AG04449 (cell line): ENCODE measurements around the gene OR1D5.

Experiments used
- CTCF ChIA-PET: fragments of 350-600 bp; formaldehyde crosslinking; extraction: SDS; loops from one replicate; lab custom pipeline; 2021; ENCODE audit warnings: antibody characterized with exemption; lab: Yijun Ruan, JAX
- POLR2A ChIA-PET: fragments of 400-600, 350-600 bp; formaldehyde crosslinking; extraction: SDS; loops from one replicate; lab custom pipeline; 2020; ENCODE audit warnings: antibody characterized with exemption, inconsistent platforms; lab: Yijun Ruan, JAX
- DNase-seq: peaks from one replicate; pipeline ENCODE4 v3.0.0-alpha.2; 2010; ENCODE audit warnings: low read depth, low spot score
- H3K4me3 ChIP-seq: 2 replicates; pipeline ENCODE4 v1.5.1; 2011; ENCODE audit warnings: low read depth, mild to moderate bottlenecking, control low read depth, low read length
- TF ChIP-seq, protein P1 (sequence below): IDR thresholded peaks from one replicate; pipeline ENCODE4 v1.5.1; 2011; ENCODE audit warnings: mild to moderate bottlenecking, moderate library complexity, low read length, control low read depth, inconsistent platforms; ENCODE audit not compliant: insufficient read depth; ENCODE audit errors: missing control alignments

Gene OR1D5

DNA sequence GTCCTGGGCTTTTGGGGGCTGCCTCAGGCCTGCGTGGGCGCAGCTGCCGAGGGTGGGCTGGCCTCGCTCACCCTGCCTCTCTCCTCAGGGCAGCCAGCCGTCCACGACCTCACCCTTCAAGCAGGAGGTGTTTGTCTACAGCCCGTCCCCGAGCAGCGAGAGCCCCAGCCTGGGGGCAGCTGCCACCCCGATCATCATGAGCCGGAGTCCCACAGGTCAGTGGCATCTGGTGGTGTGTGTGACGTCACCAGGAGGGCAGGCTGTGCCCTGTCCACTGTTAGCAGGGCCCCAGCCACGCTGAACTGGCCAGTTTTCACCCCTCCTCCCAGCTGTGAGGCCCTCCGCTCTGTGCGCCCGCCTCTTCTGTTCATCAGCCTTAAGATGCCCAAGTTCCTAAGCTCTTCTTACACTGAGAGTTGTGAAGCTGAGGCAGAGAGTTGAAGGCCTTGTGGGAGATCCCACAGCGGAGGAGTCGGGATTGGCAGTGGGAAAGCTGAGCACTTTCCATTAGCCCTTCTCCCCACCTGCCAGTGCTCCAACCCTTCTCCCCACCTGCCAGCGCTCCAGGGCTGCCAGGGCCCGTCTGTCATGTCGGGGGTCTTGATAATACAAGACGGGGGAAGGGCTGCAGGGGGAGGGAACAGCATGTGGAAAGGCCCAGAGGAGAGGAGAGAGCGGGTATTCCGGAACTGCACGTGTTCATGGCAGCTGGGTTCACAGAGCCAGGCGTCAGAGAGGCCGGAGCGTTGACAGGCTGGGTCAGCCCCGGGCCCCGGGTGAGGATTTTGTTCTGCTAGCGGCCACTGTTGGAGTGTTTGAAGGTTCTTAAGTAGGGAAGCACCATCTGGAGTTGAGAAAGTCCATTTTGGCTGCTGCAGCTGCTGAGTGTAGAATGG, 36.3 kb downstream of the OR1D5 start:
- no peak for DNase-seq
- H3K4me3 ChIP-seq, result no peak overlapping the region
- CTCF ChIA-PET, result no interaction called here
- POLR2A ChIA-PET, result no interaction called here
- TF ChIP-seq, protein P1, sequence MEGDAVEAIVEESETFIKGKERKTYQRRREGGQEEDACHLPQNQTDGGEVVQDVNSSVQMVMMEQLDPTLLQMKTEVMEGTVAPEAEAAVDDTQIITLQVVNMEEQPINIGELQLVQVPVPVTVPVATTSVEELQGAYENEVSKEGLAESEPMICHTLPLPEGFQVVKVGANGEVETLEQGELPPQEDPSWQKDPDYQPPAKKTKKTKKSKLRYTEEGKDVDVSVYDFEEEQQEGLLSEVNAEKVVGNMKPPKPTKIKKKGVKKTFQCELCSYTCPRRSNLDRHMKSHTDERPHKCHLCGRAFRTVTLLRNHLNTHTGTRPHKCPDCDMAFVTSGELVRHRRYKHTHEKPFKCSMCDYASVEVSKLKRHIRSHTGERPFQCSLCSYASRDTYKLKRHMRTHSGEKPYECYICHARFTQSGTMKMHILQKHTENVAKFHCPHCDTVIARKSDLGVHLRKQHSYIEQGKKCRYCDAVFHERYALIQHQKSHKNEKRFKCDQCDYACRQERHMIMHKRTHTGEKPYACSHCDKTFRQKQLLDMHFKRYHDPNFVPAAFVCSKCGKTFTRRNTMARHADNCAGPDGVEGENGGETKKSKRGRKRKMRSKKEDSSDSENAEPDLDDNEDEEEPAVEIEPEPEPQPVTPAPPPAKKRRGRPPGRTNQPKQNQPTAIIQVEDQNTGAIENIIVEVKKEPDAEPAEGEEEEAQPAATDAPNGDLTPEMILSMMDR, result no peak

DNA sequence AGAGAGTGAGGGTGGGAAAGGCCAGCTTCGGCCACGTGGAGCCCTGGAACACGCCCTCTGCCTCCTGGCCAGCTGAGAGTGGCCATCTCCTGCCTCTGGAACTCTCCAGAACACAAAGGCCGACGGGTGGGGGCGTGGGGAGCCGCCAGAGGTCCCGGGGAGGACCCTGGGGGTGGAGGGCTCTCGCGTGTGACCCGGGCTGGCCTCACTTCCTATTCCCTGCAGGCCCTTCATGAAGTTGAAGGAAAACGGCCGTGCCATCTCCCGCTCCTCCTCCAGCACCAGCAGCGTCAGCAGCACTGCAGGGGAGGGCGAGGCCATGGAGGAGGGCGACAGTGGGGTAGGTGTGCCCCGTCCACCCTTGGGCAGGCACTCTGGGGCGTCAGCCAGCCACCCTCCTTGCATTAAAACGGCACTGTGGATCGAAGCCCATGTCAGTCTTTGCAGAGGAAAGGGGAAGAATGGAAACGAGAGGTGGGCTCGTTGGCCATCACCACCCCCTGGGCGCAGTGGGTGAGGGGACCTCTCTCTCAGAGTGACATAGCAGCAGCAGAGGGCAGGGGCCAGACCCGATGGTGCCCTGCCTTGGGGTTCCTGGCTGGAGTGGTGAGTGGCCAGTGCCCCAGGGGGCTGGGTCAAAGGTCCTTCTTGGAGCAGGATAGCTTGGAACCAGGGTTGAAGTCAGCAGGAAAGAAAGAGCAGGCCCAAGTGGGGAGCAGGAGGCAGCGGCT, 37.1 kb downstream of the OR1D5 start:
- TF ChIP-seq, protein P1, result no peak
- H3K4me3 ChIP-seq, result no peak overlapping the region
- no peak for DNase-seq
- ChIA-PET CTCF (no interaction called here), POLR2A (no interaction called here)

DNA sequence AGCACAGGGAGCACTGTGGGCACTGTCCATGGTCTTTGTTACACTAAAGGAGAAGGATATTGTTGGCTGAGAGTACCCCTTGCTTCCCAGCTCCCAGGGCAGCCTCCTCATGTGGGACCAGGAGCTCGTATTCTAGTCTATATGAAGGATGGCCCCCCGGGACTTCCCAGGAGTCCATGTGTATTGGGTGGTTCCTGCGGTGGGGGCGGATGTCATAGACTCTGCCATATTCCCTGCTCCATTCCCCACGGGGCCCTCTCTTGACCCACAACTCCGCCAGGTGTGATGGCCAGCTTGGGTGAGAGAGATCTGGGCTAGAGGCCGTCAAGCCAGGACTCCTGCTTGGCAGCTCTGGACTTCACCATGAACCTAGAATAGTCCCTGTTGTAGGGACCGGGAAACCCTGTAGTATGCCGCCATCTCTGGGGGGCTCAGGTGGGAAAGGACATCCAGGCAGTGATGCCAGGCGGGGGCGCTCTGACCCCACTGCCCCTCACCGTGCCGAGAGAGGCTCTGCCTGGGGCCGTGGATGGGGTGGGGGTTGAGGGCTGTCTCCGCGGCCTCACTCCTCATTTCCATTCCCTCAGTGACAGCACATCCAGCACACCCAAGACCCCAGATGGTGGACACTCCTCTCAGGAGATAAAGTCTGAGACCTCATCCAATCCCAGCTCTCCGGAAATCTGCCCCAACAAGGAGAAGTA, 37.8 kb downstream of the OR1D5 start:
- TF ChIP-seq, protein P1, result no peak
- ChIA-PET POLR2A (no interaction called here), CTCF (no interaction called here)
- no peak for DNase-seq
- no peak overlapping the region for H3K4me3 ChIP-seq

DNA sequence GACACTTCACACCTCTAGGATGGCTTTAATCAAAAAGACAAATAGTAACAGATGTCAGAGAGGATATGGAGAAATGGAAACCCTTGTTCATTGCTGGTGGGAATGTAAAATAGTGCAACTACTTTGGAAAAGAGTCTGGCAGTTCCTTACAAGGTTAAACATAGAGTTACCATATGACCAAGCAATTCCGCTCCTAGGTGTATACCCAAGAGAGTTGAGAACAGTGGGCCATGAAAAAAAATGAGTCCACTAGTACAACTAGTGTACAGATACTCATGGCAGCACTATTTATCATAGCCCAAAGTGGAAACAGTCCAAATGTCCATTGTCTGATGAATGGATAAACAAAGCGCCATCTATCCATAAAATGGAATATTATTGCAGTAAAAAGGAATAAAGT, 39.1 kb downstream of the OR1D5 start:
- TF ChIP-seq, protein P1, result no peak
- ChIA-PET CTCF (no interaction called here), POLR2A (no interaction called here)
- H3K4me3 ChIP-seq, result no peak overlapping the region
- DNase-seq, result no peak

DNA sequence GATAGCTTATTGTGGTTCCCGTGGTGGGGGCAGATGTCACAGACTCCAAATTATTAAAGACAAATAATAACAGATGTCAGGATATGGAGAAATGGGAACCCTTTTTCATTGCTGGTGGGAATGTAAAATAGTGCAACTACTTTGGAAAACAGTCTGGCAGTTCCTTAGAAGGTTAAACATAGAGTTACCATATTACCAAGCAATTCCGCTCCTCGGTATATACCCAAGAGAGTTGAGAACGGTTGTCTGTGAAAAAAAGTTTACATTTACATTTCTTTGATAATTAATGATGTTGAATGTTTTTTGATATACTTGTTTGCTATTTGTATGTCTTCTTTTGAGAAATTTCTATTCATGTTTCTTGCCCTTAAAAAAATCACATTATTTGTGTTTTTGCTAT, 41.2 kb downstream of the OR1D5 start:
- POLR2A ChIA-PET, result no interaction called here
- no peak for DNase-seq
- H3K4me3 ChIP-seq, result no peak overlapping the region
- TF ChIP-seq, protein P1, result no peak
- CTCF ChIA-PET, result no interaction called here

DNA sequence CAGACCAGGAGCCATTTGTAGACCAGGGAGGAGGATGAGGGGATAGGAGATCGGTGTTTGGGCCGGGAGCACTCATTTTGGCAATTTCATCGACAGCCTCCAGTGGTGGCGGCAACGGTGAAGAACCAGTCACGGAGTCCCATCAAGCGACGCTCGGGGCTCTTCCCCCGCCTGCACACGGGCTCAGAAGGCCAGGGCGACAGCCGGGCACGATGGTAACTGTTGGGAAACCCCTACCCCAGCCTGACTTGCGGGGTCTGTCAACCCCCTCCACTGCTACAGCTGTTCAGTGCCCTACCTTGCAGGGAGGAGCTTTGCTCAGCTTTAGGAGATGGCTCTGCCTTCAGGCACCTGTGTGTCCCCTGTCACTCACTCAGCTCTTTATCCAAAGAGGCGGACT, 43.0 kb downstream of the OR1D5 start:
- POLR2A ChIA-PET, result no interaction called here
- H3K4me3 ChIP-seq, result no peak overlapping the region
- no peak for DNase-seq
- TF ChIP-seq, protein P1, result no peak
- CTCF ChIA-PET, result no interaction called here
